ENCODE results near the gene PYGO2. TPM values are rescaled to one million over a fixed set of nuclear protein-coding genes. Genes with fewer than 3 reads are reported as not detected.

The PYGO2 gene
- total and polyA plus RNA-seq, 3 experiments from 2014 or later = 34.2 to 42.6 (median 35.3) TPM

DNA sequence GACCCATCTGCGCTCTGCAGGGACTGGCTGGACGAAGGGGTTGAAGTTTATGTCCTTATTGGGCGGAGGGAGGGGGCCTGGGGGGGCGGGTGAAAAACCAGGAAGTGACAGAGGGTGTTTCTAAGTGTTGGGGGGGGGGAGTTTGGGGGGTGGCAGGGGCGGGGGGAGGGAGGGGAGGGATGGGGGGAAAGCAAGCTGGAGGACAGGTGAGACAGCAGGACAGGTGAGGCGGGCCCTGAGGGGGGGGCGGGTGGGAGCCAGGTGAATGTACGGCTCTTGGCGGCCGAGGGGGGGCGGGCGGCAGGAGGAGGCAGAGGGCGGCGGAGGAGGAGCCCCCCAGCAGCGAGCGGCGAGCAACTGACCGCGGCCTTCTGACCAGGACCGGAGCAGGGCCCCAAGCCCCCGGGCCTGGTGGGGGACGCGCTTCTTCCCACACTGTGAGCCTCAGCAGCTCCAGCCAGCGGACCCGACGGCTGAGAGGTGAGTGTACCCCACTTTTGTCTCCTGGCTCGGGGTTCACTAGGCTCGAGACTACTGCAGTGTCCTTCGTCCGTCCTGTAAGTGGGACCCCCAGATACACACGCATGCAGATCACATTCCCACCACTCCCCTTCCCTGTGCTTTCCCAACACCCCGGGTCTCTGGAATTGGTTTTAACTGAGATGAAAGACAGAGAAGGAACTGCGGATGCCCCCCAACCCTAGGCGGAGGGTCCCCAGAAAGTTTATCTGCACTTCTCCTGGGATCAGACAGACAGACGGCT, 41.1 kb upstream of the PYGO2 start, which contains the start of gene ZBTB7B:
Gene ZBTB7B (plus strand): TSS at position 339 of the 763 bp plus-strand sequence. CDS start 11,859 bp downstream, outside the sequence.
- H3K36me3 ChIP-seq (ENCODE audit: insufficient read depth, low read length) = no peaks in the 10 kb centered on the region
- peak within 1 kb of the TSS; percentile 91 to 98 (median 94) for H3K27ac Mint-ChIP-seq
- no peaks in the 10 kb centered on the region for H3K9me3 ChIP-seq (ENCODE audit: low read length)
- no peaks in the 10 kb centered on the region for H3K27me3 ChIP-seq (ENCODE audit: insufficient read depth, low read length, poor library complexity, severe bottlenecking)
- no peaks in the 10 kb centered on the region for H3K9me3 Mint-ChIP-seq
- H3K4me3 ChIP-seq (ENCODE audit: low read length) = peak within 1 kb of the TSS; percentile 95
- H3K27me3 Mint-ChIP-seq = no peaks in the 10 kb centered on the region
- H3K4me1 ChIP-seq (ENCODE audit: insufficient read depth, low read length) = peaks cover 49% of the 10 kb centered on the region
- H3K27ac ChIP-seq (ENCODE audit: low read depth, low read length) = peak within 1 kb of the TSS; percentile 90
- ChIA-PET CTCF (interaction anchor here (1.2 to 13.6 kb wide), 3 partner anchors 12 to 59 kb away, joined by 3 to 207 read pairs (median 74); partner anchors contain the start of gene FLAD1), POLR2A (interaction anchor here (0.6 to 3.3 kb wide), 4 partner anchors 13 to 1276 kb away, joined by 3 to 16 read pairs (median 6); partner anchors contain the start of gene FLAD1)
- peak in 1 of 5 donors; percentile 56 for DNase-seq
- H3K4me1 Mint-ChIP-seq = peaks cover 47 to 65% (median 52%) of the 10 kb centered on the region in 3 donors
- H3K36me3 Mint-ChIP-seq = peaks cover 0 to 6% (median 0%) of the 10 kb centered on the region in 3 donors
- peak within 1 kb of the TSS; percentile 93 to 97 (median 95) for H3K4me3 Mint-ChIP-seq

- H3K9me3 Mint-ChIP-seq = no peaks in the 10 kb centered on the region
These were observed 40.3 kb upstream of the PYGO2 start for GRCh38 chr1:155001675-155002463.

DNA sequence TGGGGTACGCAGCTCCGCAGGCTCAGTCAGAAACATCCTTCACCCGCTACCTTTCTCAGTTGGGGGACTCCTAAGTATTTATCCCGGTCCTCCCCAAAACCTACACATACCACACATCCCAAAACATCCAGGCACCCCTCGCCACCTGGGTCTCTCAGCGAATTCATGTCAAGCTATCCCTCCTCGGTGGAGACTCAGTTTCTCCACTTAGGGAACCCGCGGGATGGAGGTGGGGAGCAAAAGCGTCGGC, 39.8 kb upstream of the PYGO2 start:
- no peak for DNase-seq
- Histone ChIP-seq H3K36me3 (ENCODE audit: insufficient read depth, low read length) (no peaks in the 10 kb centered on the region), H3K4me1 (ENCODE audit: insufficient read depth, low read length) (peaks cover 36% of the 10 kb centered on the region), H3K9me3 (ENCODE audit: low read length) (no peaks in the 10 kb centered on the region), H3K27me3 (ENCODE audit: insufficient read depth, low read length, poor library complexity, severe bottlenecking) (no peaks in the 10 kb centered on the region), H3K4me3 (ENCODE audit: low read length) (peak overlapping the region; percentile 95), H3K27ac (ENCODE audit: low read depth, low read length) (peak overlapping the region; percentile 90)
- H3K36me3 Mint-ChIP-seq = peaks cover 0 to 6% (median 0%) of the 10 kb centered on the region in 3 donors
- ChIA-PET CTCF (interaction anchor here (1.0 to 13.6 kb wide), 4 partner anchors 13 to 60 kb away, joined by 3 to 207 read pairs (median 39); partner anchors contain the start of genes FLAD1 and PYGO2), POLR2A (interaction anchor here (0.6 to 2.8 kb wide), 5 partner anchors 14 to 64 kb away, joined by 3 to 16 read pairs (median 4); partner anchors contain the start of genes CKS1B and FLAD1)
- no peaks in the 10 kb centered on the region for H3K9me3 Mint-ChIP-seq
- H3K4me3 Mint-ChIP-seq = peak overlapping the region; percentile 85 to 97 (median 95)
- no peaks in the 10 kb centered on the region for H3K27me3 Mint-ChIP-seq
- peak overlapping the region; percentile 86 to 94 (median 90) for H3K27ac Mint-ChIP-seq
- H3K4me1 Mint-ChIP-seq = peaks cover 42 to 53% (median 49%) of the 10 kb centered on the region in 3 donors

More at GRCh38 chr1:155001675-155002463, 40.3 kb upstream of the PYGO2 start:
- Histone ChIP-seq H3K4me1 (ENCODE audit: insufficient read depth, low read length) (peaks cover 42% of the 10 kb centered on the region), H3K4me3 (ENCODE audit: low read length) (peak overlapping the region; percentile 95), H3K36me3 (ENCODE audit: insufficient read depth, low read length) (no peaks in the 10 kb centered on the region), H3K9me3 (ENCODE audit: low read length) (no peaks in the 10 kb centered on the region), H3K27ac (ENCODE audit: low read depth, low read length) (peak overlapping the region; percentile 90), H3K27me3 (ENCODE audit: insufficient read depth, low read length, poor library complexity, severe bottlenecking) (no peaks in the 10 kb centered on the region)
- ChIA-PET POLR2A (interaction anchor here (0.6 to 3.3 kb wide), 6 partner anchors 14 to 1275 kb away, joined by 3 to 16 read pairs (median 5); partner anchors contain the start of genes CKS1B and FLAD1), CTCF (interaction anchor here (1.0 to 13.6 kb wide), 4 partner anchors 13 to 60 kb away, joined by 3 to 207 read pairs (median 39); partner anchors contain the start of genes FLAD1 and PYGO2)
- peaks cover 0 to 6% (median 0%) of the 10 kb centered on the region in 3 donors for H3K36me3 Mint-ChIP-seq
- peaks cover 47 to 58% (median 54%) of the 10 kb centered on the region in 3 donors for H3K4me1 Mint-ChIP-seq
- peak overlapping the region; percentile 90 to 98 (median 94) for H3K27ac Mint-ChIP-seq
- H3K27me3 Mint-ChIP-seq = no peaks in the 10 kb centered on the region
- peak; percentile 91 to 98 (median 96) for DNase-seq
- peak overlapping the region; percentile 93 to 97 (median 95) for H3K4me3 Mint-ChIP-seq

- Mint-ChIP-seq H3K27me3 (no peaks in the 10 kb centered on the region), H3K27ac (peak overlapping the region; percentile 86 to 94 (median 92)), H3K9me3 (no peaks in the 10 kb centered on the region), H3K4me1 (peaks cover 39 to 48% (median 44%) of the 10 kb centered on the region in 3 donors), H3K4me3 (peak overlapping the region; percentile 90 to 97 (median 95)), H3K36me3 (peaks cover 0 to 6% (median 0%) of the 10 kb centered on the region in 3 donors)
- Histone ChIP-seq H3K27ac (ENCODE audit: low read depth, low read length) (peak overlapping the region; percentile 90), H3K27me3 (ENCODE audit: insufficient read depth, low read length, poor library complexity, severe bottlenecking) (no peaks in the 10 kb centered on the region), H3K9me3 (ENCODE audit: low read length) (no peaks in the 10 kb centered on the region), H3K4me3 (ENCODE audit: low read length) (peak overlapping the region; percentile 95), H3K4me1 (ENCODE audit: insufficient read depth, low read length) (peaks cover 32% of the 10 kb centered on the region), H3K36me3 (ENCODE audit: insufficient read depth, low read length) (no peaks in the 10 kb centered on the region)
- ChIA-PET POLR2A (interaction anchor here (0.6 to 2.8 kb wide), 5 partner anchors 15 to 63 kb away, joined by 3 to 16 read pairs (median 4); partner anchors contain the start of genes CKS1B and FLAD1), CTCF (interaction anchor here (1.0 to 13.6 kb wide), 10 partner anchors 14 to 84 kb away, joined by 3 to 207 read pairs (median 11); partner anchors contain the start of genes CKS1B, FLAD1, PMVK and PYGO2)
- DNase-seq = peak; percentile 69 to 87 (median 78)
These were observed 39.3 kb upstream of the PYGO2 start for GRCh38 chr1:155000726-155001424.

GRCh38 chr1:155000411-155000725, 38.8 kb upstream of the PYGO2 start:
- H3K4me1 ChIP-seq (ENCODE audit: insufficient read depth, low read length) = peaks cover 27% of the 10 kb centered on the region
- H3K4me3 Mint-ChIP-seq = peak overlapping the region; percentile 90 to 97 (median 95)
- H3K9me3 Mint-ChIP-seq = no peaks in the 10 kb centered on the region
- no peaks in the 10 kb centered on the region for H3K9me3 ChIP-seq (ENCODE audit: low read length)
- H3K27me3 ChIP-seq (ENCODE audit: insufficient read depth, low read length, poor library complexity, severe bottlenecking) = no peaks in the 10 kb centered on the region
- ChIA-PET POLR2A (interaction anchor here (0.6 to 2.8 kb wide), 5 partner anchors 17 to 80 kb away, joined by 3 to 16 read pairs (median 7); partner anchors contain the start of genes CKS1B, FLAD1, PBXIP1 and PMVK), CTCF (interaction anchor here (0.6 to 13.6 kb wide), 13 partner anchors 14 to 352 kb away, joined by 4 to 207 read pairs (median 9); partner anchors contain the start of genes CKS1B, FLAD1, PBXIP1 and PMVK)
- peak overlapping the region; percentile 90 for H3K27ac ChIP-seq (ENCODE audit: low read depth, low read length)
- H3K4me3 ChIP-seq (ENCODE audit: low read length) = peak overlapping the region; percentile 95
- peaks cover 0 to 6% (median 0%) of the 10 kb centered on the region in 3 donors for H3K36me3 Mint-ChIP-seq
- no peaks in the 10 kb centered on the region for H3K27me3 Mint-ChIP-seq
- peaks cover 34 to 43% (median 39%) of the 10 kb centered on the region in 3 donors for H3K4me1 Mint-ChIP-seq
- DNase-seq = peak in 2 of 5 donors; percentile 21 to 51
- H3K36me3 ChIP-seq (ENCODE audit: insufficient read depth, low read length) = no peaks in the 10 kb centered on the region
- peak overlapping the region; percentile 58 to 99 (median 94) for H3K27ac Mint-ChIP-seq

GRCh38 chr1:154999571-155000410, 38.2 kb upstream of the PYGO2 start:
- CTCF ChIA-PET = interaction anchor here (0.6 to 13.6 kb wide), 19 partner anchors 14 to 351 kb away, joined by 4 to 207 read pairs (median 7); partner anchors contain the start of genes CKS1B, FLAD1, PBXIP1 and PMVK
- Mint-ChIP-seq H3K27ac (peak overlapping the region; percentile 79 to 99 (median 94)), H3K4me1 (peaks cover 30 to 37% (median 33%) of the 10 kb centered on the region in 3 donors), H3K9me3 (no peaks in the 10 kb centered on the region), H3K4me3 (peak overlapping the region; percentile 90 to 97 (median 95)), H3K36me3 (peaks cover 0 to 6% (median 0%) of the 10 kb centered on the region in 3 donors), H3K27me3 (no peaks in the 10 kb centered on the region)
- Histone ChIP-seq H3K27me3 (ENCODE audit: insufficient read depth, low read length, poor library complexity, severe bottlenecking) (no peaks in the 10 kb centered on the region), H3K9me3 (ENCODE audit: low read length) (no peaks in the 10 kb centered on the region), H3K4me1 (ENCODE audit: insufficient read depth, low read length) (peaks cover 21% of the 10 kb centered on the region), H3K36me3 (ENCODE audit: insufficient read depth, low read length) (no peaks in the 10 kb centered on the region), H3K27ac (ENCODE audit: low read depth, low read length) (peak overlapping the region; percentile 84), H3K4me3 (ENCODE audit: low read length) (peak overlapping the region; percentile 66)
- peak in 3 of 5 donors; percentile 21 to 64 (median 29) for DNase-seq
- POLR2A ChIA-PET = interaction anchor here (0.6 to 2.8 kb wide), 7 partner anchors 14 to 391 kb away, joined by 3 to 16 read pairs (median 4); partner anchors contain the start of genes CKS1B, FLAD1, PBXIP1 and PMVK

Data from CD8-positive, alpha-beta memory T cell (primary cell).